Endothelial cell of umbilical vein (primary cell): Measurements from ENCODE around the gene TGFBR3. TPM values are rescaled to one million over a fixed set of nuclear protein-coding genes. Genes with fewer than 3 reads are reported as not detected.

ENCODE experiments used
- BruUV-seq: library from RNA; stranded (reverse); fragments of 400-500 nt; replicated peaks from 2 replicates; lab custom pipeline; 2021; lab: Mats Ljungman, UMichigan
- CTCF ChIA-PET: fragments of 300-600, 350-600 bp; sonication (Branson Sonifier 250); formaldehyde crosslinking; loops from one replicate; lab custom pipeline; 2021; ENCODE audit warnings: antibody characterized with exemption, inconsistent platforms; lab: Charles Lee
- POLR2A ChIA-PET: fragments of 300-600, 350-600 bp; sonication (Branson Sonifier 250); formaldehyde crosslinking; loops from one replicate; lab custom pipeline; 2021; ENCODE audit warnings: antibody characterized with exemption, inconsistent platforms; lab: Charles Lee
- DNase-seq: peaks from one replicate; pipeline ENCODE4 v3.0.0-alpha.2; 2011; ENCODE audit warnings: low read depth, low spot score
- FAIRE-seq: peaks from 2 replicates; lab custom pipeline; 2011; peaks lifted over from hg19 to GRCh38; lab: Jason Lieb, UNC
- H2AFZ ChIP-seq: 2 replicates; pipeline ENCODE4 v1.6.0; 2012; ENCODE audit warnings: low read depth, low read length, control low read depth, inconsistent platforms
- H3K27ac ChIP-seq: 2 replicates; pipeline ENCODE4 v1.5.1; 2011; ENCODE audit warnings: low read depth, mild to moderate bottlenecking, control low read depth, low read length, moderate library complexity; ENCODE audit not compliant: insufficient read depth
- H3K27me3 ChIP-seq, 2 experiments: 2 replicates each; pipeline versions ENCODE4 v1.6.0 to v1.6.1; 2011; ENCODE audit warnings: low read length in 2 of 2, mixed read lengths in 1 of 2; ENCODE audit not compliant: control insufficient read depth in 2 of 2, insufficient read depth in 2 of 2
- H3K36me3 ChIP-seq, 2 experiments: 2 replicates in 1 of 2; 3 replicates in 1 of 2; pipeline ENCODE4 v1.5.1; 2011; ENCODE audit warnings: low read length in 2 of 2, mild to moderate bottlenecking in 1 of 2, moderate library complexity in 1 of 2; ENCODE audit not compliant: control insufficient read depth in 2 of 2, insufficient read depth in 2 of 2; ENCODE audit errors: extremely low read depth in 1 of 2
- H3K4me1 ChIP-seq: 3 replicates; pipeline ENCODE4 v1.5.1; 2011; ENCODE audit warnings: mild to moderate bottlenecking, low read length; ENCODE audit not compliant: control insufficient read depth, insufficient read depth; ENCODE audit errors: extremely low read depth
- H3K4me2 ChIP-seq: 2 replicates; pipeline ENCODE4 v1.6.1; 2011; ENCODE audit warnings: low read length, control low read depth, mixed read lengths; ENCODE audit not compliant: insufficient read depth
- H3K4me3 ChIP-seq, 3 experiments: fragments of 200-600 bp in 1 of 3; sonication (generic), shearing (Covaris generic) in 1 of 3; replicated peaks in 1 of 3; 2 replicates each; pipeline ENCODE4 v1.5.1; 2011 to 2016; ENCODE audit warnings: control low read depth in 3 of 3, low read length in 3 of 3, mild to moderate bottlenecking in 2 of 3, inconsistent platforms in 1 of 3, low read depth in 1 of 3, moderate library complexity in 1 of 3; ENCODE audit not compliant: insufficient read depth in 1 of 3
- H3K79me2 ChIP-seq: 2 replicates; pipeline ENCODE4 v1.6.0; 2012; ENCODE audit warnings: low read length, inconsistent platforms; ENCODE audit not compliant: control insufficient read depth, insufficient read depth
- H3K9ac ChIP-seq: replicated peaks from 2 replicates; pipeline ENCODE3; 2011; ENCODE audit warnings: low read length, control low read depth; ENCODE audit not compliant: insufficient read depth; ENCODE audit errors: extremely low read depth
- H3K9me1 ChIP-seq: replicated peaks from 3 replicates; pipeline ENCODE4 v1.6.0; 2011; ENCODE audit warnings: mild to moderate bottlenecking, low read length; ENCODE audit not compliant: control insufficient read depth, insufficient read depth; ENCODE audit errors: extremely low read depth
- H3K9me3 ChIP-seq: replicated peaks from 2 replicates; pipeline ENCODE4 v1.5.1; 2012; ENCODE audit warnings: low read length, inconsistent platforms; ENCODE audit not compliant: control insufficient read depth, insufficient read depth
- H4K20me1 ChIP-seq: replicated peaks from 2 replicates; pipeline ENCODE3; 2011; ENCODE audit warnings: mild to moderate bottlenecking, low read length; ENCODE audit not compliant: control insufficient read depth, insufficient read depth; ENCODE audit errors: extremely low read depth
- CTCF ChIP-seq, 2 donors: IDR thresholded peaks; 1 replicate in 1 of 2; 2 replicates in 1 of 2; pipeline ENCODE4 v1.5.1; 2011; ENCODE audit warnings: low read length in 2 of 2, mild to moderate bottlenecking in 2 of 2, moderate library complexity in 2 of 2, control low read depth in 1 of 2, inconsistent platforms in 1 of 2, low read depth in 1 of 2; ENCODE audit not compliant: insufficient read depth in 1 of 2; ENCODE audit errors: extremely low read depth in 1 of 2
- EZH2 ChIP-seq: IDR thresholded peaks from 2 replicates; pipeline ENCODE4 v1.6.1; 2012; ENCODE audit warnings: borderline replicate concordance, low read depth, mild to moderate bottlenecking, moderate library complexity, low read length, inconsistent platforms; ENCODE audit not compliant: severe bottlenecking
- FOS ChIP-seq: IDR thresholded peaks from 2 replicates; pipeline ENCODE4 v1.6.1; 2011; ENCODE audit warnings: mild to moderate bottlenecking, low read length, moderate library complexity, borderline replicate concordance; ENCODE audit not compliant: insufficient read depth
- GATA2 ChIP-seq: IDR thresholded peaks from 2 replicates; pipeline ENCODE4 v1.7.0; 2011; ENCODE audit warnings: low read depth, mild to moderate bottlenecking, moderate library complexity, mixed read lengths, low read length; ENCODE audit not compliant: insufficient read length, insufficient read depth
- JUN ChIP-seq: IDR thresholded peaks from 2 replicates; pipeline ENCODE4 v1.6.1; 2011; ENCODE audit warnings: borderline replicate concordance, low read depth; ENCODE audit not compliant: insufficient read length, insufficient read depth
- MAX ChIP-seq: IDR thresholded peaks from 2 replicates; pipeline ENCODE4 v1.6.1; 2011; ENCODE audit not compliant: insufficient read depth, insufficient read length
- MYC ChIP-seq: IDR thresholded peaks from one replicate; pipeline ENCODE4 v1.6.1; 2011; ENCODE audit warnings: mild to moderate bottlenecking, low read depth, low read length
- POLR2A ChIP-seq: IDR thresholded peaks from 2 replicates; pipeline ENCODE4 v1.6.1; 2012; ENCODE audit warnings: low read depth, mild to moderate bottlenecking, control low read depth, low read length
- POLR2AphosphoS5 ChIP-seq: IDR thresholded peaks from 2 replicates; pipeline ENCODE4 v1.6.1; 2012; ENCODE audit warnings: low read depth, mild to moderate bottlenecking, control low read depth, low read length, moderate library complexity; ENCODE audit not compliant: insufficient read depth
- dilution Hi-C: fragments of 300-500 bp; cut with MboI; formaldehyde crosslinking; loops from one replicate; pipeline ENCODE4 v1.15.0; 2019; ENCODE audit warnings: low sequenced_read_pairs; ENCODE audit not compliant: extremely low pct_ligation_motif_present
- intact Hi-C: fragments of 100-400 bp; cut with micrococcal nuclease; formaldehyde crosslinking; loops from one replicate; pipeline ENCODE4 v1.10.0; 2022
- polyA plus RNA-seq, 4 experiments: library from polyadenylated mRNA; depleted of rRNA in 3 of 4; stranded (reverse) in 3 of 4; unstranded in 1 of 4; fragments of >200 nt; gene quantifications; 2 replicates each; pipeline versions ENCODE4 v1.2.1 to v1.2.3, GENCODE V29; 2011 to 2012; ENCODE audit warnings: missing spikeins in 1 of 4
- total RNA-seq: library from RNA; stranded (reverse); gene quantifications from 2 replicates; pipeline ENCODE4 v1.2.3, GENCODE V29; 2021

The TGFBR3 gene
- total and polyA plus RNA-seq, 2 donors (not counting 3 experiments of a cell fraction or from before 2014, with no cell fraction given): 8.0 to 13.4 TPM

- Histone ChIP-seq H3K79me2 (no peaks in the 10 kb centered on the region), H3K9me1 (no peaks in the 10 kb centered on the region), H3K4me1 (no peaks in the 10 kb centered on the region), H3K9me3 (no peaks in the 10 kb centered on the region), H3K4me3 (no peak overlapping the region), H3K27me3 (peaks cover 0 to 6% of the 10 kb centered on the region in 2 experiments), H2AFZ (no peak overlapping the region), H3K36me3 (no peaks in the 10 kb centered on the region), H3K27ac (no peak overlapping the region), H3K9ac (no peak overlapping the region), H3K4me2 (no peak overlapping the region), H4K20me1 (no peaks in the 10 kb centered on the region)
- dilution Hi-C loops: no loop called here
- FAIRE-seq: no peak
- ChIA-PET CTCF (no interaction called here), POLR2A (no interaction called here)
- no TSS peak for BruUV-seq
- TF ChIP-seq EZH2 (no peak), JUN (no peak), POLR2AphosphoS5 (no peak), GATA2 (no peak), MAX (no peak), FOS (no peak)
- DNase-seq: no peak
- intact Hi-C loops: no loop called here
Measured at GRCh38 chr1:91653183-91653582, 232.8 kb downstream of the TGFBR3 start.

- TF ChIP-seq GATA2 (no peak), EZH2 (no peak), FOS (no peak), MYC (no peak), POLR2AphosphoS5 (no peak), CTCF (IDR thresholded peaks at IDR 0.05; ENCODE audit: extremely low read depth in 1 of 2, insufficient read depth in 1 of 2, low read depth in 1 of 2, low read length in 2 of 2) (no peak), MAX (no peak), JUN (no peak), POLR2A (no peak)
- POLR2A ChIA-PET: no interaction called here
- H3K9ac ChIP-seq: no peak overlapping the region
- no peaks in the 10 kb centered on the region for H4K20me1 ChIP-seq
- H3K27ac ChIP-seq: no peak overlapping the region
- H3K9me1 ChIP-seq: no peaks in the 10 kb centered on the region
- no peaks in the 10 kb centered on the region for H3K9me3 ChIP-seq
- DNase-seq: peak; percentile 86
- dilution Hi-C loops: no loop called here
- no peaks in the 10 kb centered on the region for H3K27me3 ChIP-seq
- no peaks in the 10 kb centered on the region for H3K79me2 ChIP-seq
- intact Hi-C loops: no loop called here
- H3K4me1 ChIP-seq: no peaks in the 10 kb centered on the region
- CTCF ChIA-PET: interaction anchor here (0.6 to 1.9 kb wide), 5 partner anchors 15 to 234 kb away, joined by 3 to 6 read pairs (median 3); partner anchors contain the start of gene TGFBR3
- no peak overlapping the region for H3K4me2 ChIP-seq
- no peak overlapping the region for H3K4me3 ChIP-seq
- no TSS peak for BruUV-seq
- FAIRE-seq: no peak
- H2AFZ ChIP-seq: no peak overlapping the region
- no peaks in the 10 kb centered on the region for H3K36me3 ChIP-seq
Measured at GRCh38 chr1:91651661-91652071, 234.3 kb downstream of the TGFBR3 start.
